Vagina (tissue), 2 donors: ENCODE results near the gene BDKRB1.

Experiments
- POLR2A ChIP-seq, 2 donors: fragments of 450-650 bp; IDR thresholded peaks; one replicate each; pipeline ENCODE4 v1.6.1; 2017; ENCODE audit warnings: antibody characterized with exemption in 2 of 2, mild to moderate bottlenecking in 2 of 2, moderate library complexity in 2 of 2
- POLR2AphosphoS5 ChIP-seq, 2 donors: sonication (generic); formaldehyde crosslinking; IDR thresholded peaks; one replicate each; pipeline ENCODE4 v1.9.0; 2017; ENCODE audit warnings: antibody characterized with exemption in 2 of 2, mild to moderate bottlenecking in 2 of 2, low read depth in 1 of 2; ENCODE audit not compliant: insufficient read depth in 1 of 2
- TF ChIP-seq, protein P1 (sequence below), 3 experiments: fragments of 450-650 bp in 2 of 3; fragments of 200-600 bp in 1 of 3; sonication (generic) in 1 of 3; IDR thresholded peaks; one replicate each; pipeline ENCODE4 v1.5.1; 2017 to 2019; ENCODE audit warnings: antibody characterized with exemption in 3 of 3, mild to moderate bottlenecking in 2 of 3, moderate library complexity in 2 of 3

DNA sequence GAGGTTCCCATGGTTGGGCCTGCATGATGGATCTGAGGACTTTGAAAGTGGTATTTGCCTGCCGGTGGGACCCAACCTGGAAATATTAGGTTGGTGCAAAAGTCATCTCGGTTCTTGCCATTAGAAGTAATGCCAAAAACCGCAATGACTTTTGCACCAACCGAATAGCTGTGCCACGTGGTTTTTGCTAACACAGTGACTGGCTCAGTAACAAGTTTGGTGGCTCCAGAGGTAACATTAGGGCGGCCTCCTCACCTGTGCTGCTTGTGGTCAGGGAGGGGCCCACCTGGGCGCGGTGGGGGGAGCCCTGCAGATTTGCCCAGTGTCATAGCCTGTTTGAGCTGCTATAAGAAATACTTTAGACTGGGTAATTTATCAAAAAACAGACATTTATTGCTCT is 49.5 kb upstream of the BDKRB1 start:
- TF ChIP-seq, protein P1, sequence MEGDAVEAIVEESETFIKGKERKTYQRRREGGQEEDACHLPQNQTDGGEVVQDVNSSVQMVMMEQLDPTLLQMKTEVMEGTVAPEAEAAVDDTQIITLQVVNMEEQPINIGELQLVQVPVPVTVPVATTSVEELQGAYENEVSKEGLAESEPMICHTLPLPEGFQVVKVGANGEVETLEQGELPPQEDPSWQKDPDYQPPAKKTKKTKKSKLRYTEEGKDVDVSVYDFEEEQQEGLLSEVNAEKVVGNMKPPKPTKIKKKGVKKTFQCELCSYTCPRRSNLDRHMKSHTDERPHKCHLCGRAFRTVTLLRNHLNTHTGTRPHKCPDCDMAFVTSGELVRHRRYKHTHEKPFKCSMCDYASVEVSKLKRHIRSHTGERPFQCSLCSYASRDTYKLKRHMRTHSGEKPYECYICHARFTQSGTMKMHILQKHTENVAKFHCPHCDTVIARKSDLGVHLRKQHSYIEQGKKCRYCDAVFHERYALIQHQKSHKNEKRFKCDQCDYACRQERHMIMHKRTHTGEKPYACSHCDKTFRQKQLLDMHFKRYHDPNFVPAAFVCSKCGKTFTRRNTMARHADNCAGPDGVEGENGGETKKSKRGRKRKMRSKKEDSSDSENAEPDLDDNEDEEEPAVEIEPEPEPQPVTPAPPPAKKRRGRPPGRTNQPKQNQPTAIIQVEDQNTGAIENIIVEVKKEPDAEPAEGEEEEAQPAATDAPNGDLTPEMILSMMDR (IDR thresholded peaks at IDR 0.05): no peak
- TF ChIP-seq POLR2A (IDR thresholded peaks at IDR 0.05): no peak
- TF ChIP-seq POLR2AphosphoS5 (IDR thresholded peaks at IDR 0.05; ENCODE audit: insufficient read depth in 1 of 2, low read depth in 1 of 2): peak in 1 of 2 donors; percentile 56
